ENCODE measurements around the gene NLE1.
"Not testable (repeated sequence)": the region's sequence is repeated elsewhere in the genome, so short reads cannot be mapped to it uniquely, and the experiment has no call there.

Gene NLE1

GRCh38 chr17:35161281-35161761 lies 19.2 kb upstream of the NLE1 start:
- Histone ChIP-seq H3K9ac (ENCODE audit: low read depth, low read length) (no peak overlapping the region), H3K4me3 (ENCODE audit: low read depth, low read length) (no peak overlapping the region), H3K9me3 (ENCODE audit: control insufficient read depth, insufficient read depth, low read length) (no peaks in the 10 kb centered on the region), H3K27me3 (ENCODE audit: control insufficient read depth, insufficient read depth, low read length) (no peaks in the 10 kb centered on the region), H3K27ac (ENCODE audit: low read depth, low read length) (no peak overlapping the region), H3K36me3 (ENCODE audit: control insufficient read depth, insufficient read depth, low read length) (no peaks in the 10 kb centered on the region), H3K4me1 (ENCODE audit: control insufficient read depth, insufficient read depth, low read length) (0 out of 2 replicates have a peak, but pooled peaks cover 3% of the 10 kb centered on the region)

GRCh38 chr17:35160354-35161201 lies 18.5 kb upstream of the NLE1 start:
- H3K27me3 ChIP-seq (ENCODE audit: control insufficient read depth, insufficient read depth, low read length) = no peaks in the 10 kb centered on the region
- 0 out of 2 replicates have a peak, but pooled peaks cover 3% of the 10 kb centered on the region for H3K4me1 ChIP-seq (ENCODE audit: control insufficient read depth, insufficient read depth, low read length)
- no peak overlapping the region for H3K27ac ChIP-seq (ENCODE audit: low read depth, low read length)
- no peak overlapping the region for H3K9ac ChIP-seq (ENCODE audit: low read depth, low read length)
- H3K4me3 ChIP-seq (ENCODE audit: low read depth, low read length) = no peak overlapping the region
- no peaks in the 10 kb centered on the region for H3K9me3 ChIP-seq (ENCODE audit: control insufficient read depth, insufficient read depth, low read length)
- no peaks in the 10 kb centered on the region for H3K36me3 ChIP-seq (ENCODE audit: control insufficient read depth, insufficient read depth, low read length)

DNA sequence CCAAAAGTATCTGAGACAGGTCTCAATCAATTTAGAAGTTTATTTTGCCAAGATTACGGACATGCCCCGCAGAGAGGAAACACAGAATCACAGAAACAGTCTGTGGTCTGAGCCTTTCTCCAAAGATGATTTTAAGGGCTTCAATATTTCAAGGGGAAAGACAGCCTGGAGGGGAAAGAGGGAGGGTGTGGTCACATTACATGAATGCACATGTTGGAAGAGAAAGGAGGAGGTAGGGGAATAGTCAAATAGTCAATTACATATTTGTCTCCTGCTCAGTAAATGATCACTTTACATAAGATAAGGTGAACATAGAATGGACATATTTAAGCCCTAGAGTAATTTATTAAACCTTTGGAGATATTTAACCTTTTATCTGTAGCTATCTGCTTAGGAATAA lies 17.8 kb upstream of the NLE1 start:
- Histone ChIP-seq H3K27me3 (ENCODE audit: control insufficient read depth, insufficient read depth, low read length) (no peaks in the 10 kb centered on the region), H3K4me3 (ENCODE audit: low read depth, low read length) (no peak overlapping the region), H3K27ac (ENCODE audit: low read depth, low read length) (no peak overlapping the region), H3K4me1 (ENCODE audit: control insufficient read depth, insufficient read depth, low read length) (0 out of 2 replicates have a peak, but pooled peaks cover 3% of the 10 kb centered on the region), H3K9me3 (ENCODE audit: control insufficient read depth, insufficient read depth, low read length) (no peaks in the 10 kb centered on the region), H3K36me3 (ENCODE audit: control insufficient read depth, insufficient read depth, low read length) (no peaks in the 10 kb centered on the region), H3K9ac (ENCODE audit: low read depth, low read length) (no peak overlapping the region)

GRCh38 chr17:35155246-35155645 lies 13.1 kb upstream of the NLE1 start:
- H3K4me3 ChIP-seq (ENCODE audit: low read depth, low read length) = no peak overlapping the region
- no peaks in the 10 kb centered on the region for H3K4me1 ChIP-seq (ENCODE audit: control insufficient read depth, insufficient read depth, low read length)
- no peak overlapping the region for H3K27ac ChIP-seq (ENCODE audit: low read depth, low read length)
- H3K9ac ChIP-seq (ENCODE audit: low read depth, low read length) = no peak overlapping the region
- no peaks in the 10 kb centered on the region for H3K9me3 ChIP-seq (ENCODE audit: control insufficient read depth, insufficient read depth, low read length)
- no peaks in the 10 kb centered on the region for H3K36me3 ChIP-seq (ENCODE audit: control insufficient read depth, insufficient read depth, low read length)
- no peaks in the 10 kb centered on the region for H3K27me3 ChIP-seq (ENCODE audit: control insufficient read depth, insufficient read depth, low read length)

DNA sequence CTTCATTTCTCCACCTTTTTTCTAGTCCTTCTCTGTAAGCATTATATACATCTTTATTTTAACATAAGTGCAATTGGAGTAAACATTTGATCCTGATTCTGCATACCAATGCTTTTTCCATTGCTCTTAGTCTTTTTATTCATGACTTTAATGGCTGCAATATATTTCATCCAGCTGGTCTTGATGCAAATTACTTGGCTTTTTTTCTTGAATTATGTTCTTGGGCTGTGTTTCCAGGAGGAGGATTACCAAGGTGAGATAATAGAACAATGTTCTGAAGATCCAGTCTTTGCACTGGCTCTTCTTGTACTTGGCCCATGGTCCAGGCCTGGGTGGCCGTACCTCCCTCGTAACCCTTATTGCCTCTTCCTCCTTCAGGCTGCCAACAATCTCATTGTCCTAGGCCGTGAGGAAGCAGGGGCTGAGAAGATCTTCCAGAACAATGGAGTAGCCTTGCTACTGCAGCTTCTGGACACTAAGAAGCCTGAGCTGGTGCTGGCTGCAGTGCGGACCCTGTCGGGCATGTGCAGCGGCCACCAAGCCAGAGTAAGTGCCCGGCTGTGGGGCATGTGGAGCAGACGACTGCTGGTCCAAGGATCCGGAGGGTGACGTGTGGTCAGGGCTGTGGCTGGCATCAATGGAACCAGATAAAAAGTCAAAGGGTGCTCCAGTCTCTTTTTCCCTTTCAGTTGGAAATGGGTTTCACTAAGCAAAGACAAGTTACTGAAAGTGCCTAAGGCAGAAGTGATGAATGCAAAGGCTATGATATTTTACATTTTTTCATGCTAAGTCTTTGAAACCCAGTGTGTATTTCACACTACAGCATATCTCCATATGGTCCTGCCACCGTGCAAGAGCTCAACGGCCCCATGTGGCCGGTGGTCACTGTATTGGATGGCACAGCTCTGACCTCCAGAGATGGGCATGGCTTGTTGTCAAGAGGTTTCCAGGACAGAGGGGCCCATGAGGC lies 12.4 kb upstream of the NLE1 start:
- H3K9ac ChIP-seq (ENCODE audit: low read depth, low read length) = no peak overlapping the region
- H3K36me3 ChIP-seq (ENCODE audit: control insufficient read depth, insufficient read depth, low read length) = no peaks in the 10 kb centered on the region
- no peaks in the 10 kb centered on the region for H3K4me1 ChIP-seq (ENCODE audit: control insufficient read depth, insufficient read depth, low read length)
- no peak overlapping the region for H3K27ac ChIP-seq (ENCODE audit: low read depth, low read length)
- H3K9me3 ChIP-seq (ENCODE audit: control insufficient read depth, insufficient read depth, low read length) = no peaks in the 10 kb centered on the region
- H3K27me3 ChIP-seq (ENCODE audit: control insufficient read depth, insufficient read depth, low read length) = no peaks in the 10 kb centered on the region
- no peak overlapping the region for H3K4me3 ChIP-seq (ENCODE audit: low read depth, low read length)

DNA sequence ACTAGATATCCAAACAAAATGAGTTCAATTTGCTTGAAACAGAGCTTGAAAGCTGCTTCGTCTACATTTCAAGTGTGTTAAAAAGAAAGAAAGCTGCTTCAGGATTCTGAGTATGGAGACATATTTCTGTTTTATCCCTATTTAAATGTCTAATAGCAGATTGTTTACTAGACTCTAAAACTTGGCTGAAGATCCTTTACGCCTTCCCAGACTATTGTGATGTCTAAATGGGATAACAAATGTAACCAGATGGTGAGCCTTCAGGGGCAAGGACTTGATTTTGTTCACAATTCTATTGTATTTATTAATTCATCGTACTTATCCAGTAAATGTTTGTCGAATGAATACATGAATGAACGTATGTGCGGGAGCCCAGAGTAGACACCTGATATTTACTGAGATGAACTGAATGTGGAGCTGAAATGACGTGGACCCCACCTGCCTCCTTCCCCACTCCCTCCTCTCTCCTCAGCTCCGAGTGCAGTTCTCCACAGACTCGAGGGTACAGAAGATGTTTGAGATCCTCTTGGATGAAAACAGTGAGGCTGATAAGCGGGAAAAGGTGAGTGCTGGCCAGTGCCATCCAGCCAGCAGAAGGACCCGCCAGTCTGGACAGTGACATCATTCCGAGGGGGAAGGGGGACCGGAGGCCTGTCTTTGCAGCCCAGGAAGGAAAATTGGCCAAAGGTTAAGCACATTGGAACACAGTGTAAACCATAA lies 10.5 kb upstream of the NLE1 start:
- Histone ChIP-seq H3K9ac (ENCODE audit: low read depth, low read length) (no peak overlapping the region), H3K36me3 (ENCODE audit: control insufficient read depth, insufficient read depth, low read length) (no peaks in the 10 kb centered on the region), H3K27ac (ENCODE audit: low read depth, low read length) (no peak overlapping the region), H3K27me3 (ENCODE audit: control insufficient read depth, insufficient read depth, low read length) (no peaks in the 10 kb centered on the region), H3K4me1 (ENCODE audit: control insufficient read depth, insufficient read depth, low read length) (no peaks in the 10 kb centered on the region), H3K4me3 (ENCODE audit: low read depth, low read length) (no peak overlapping the region), H3K9me3 (ENCODE audit: control insufficient read depth, insufficient read depth, low read length) (no peaks in the 10 kb centered on the region)

- H3K36me3 ChIP-seq (ENCODE audit: control insufficient read depth, insufficient read depth, low read length); H3K9me3 ChIP-seq (ENCODE audit: control insufficient read depth, insufficient read depth, low read length); H3K4me3 ChIP-seq (ENCODE audit: low read depth, low read length); H3K9ac ChIP-seq (ENCODE audit: low read depth, low read length); H3K4me1 ChIP-seq (ENCODE audit: control insufficient read depth, insufficient read depth, low read length); H3K27ac ChIP-seq (ENCODE audit: low read depth, low read length); H3K27me3 ChIP-seq (ENCODE audit: control insufficient read depth, insufficient read depth, low read length): not testable (repeated sequence)
These were observed 9.0 kb upstream of the NLE1 start for GRCh38 chr17:35151080-35151479.

DNA sequence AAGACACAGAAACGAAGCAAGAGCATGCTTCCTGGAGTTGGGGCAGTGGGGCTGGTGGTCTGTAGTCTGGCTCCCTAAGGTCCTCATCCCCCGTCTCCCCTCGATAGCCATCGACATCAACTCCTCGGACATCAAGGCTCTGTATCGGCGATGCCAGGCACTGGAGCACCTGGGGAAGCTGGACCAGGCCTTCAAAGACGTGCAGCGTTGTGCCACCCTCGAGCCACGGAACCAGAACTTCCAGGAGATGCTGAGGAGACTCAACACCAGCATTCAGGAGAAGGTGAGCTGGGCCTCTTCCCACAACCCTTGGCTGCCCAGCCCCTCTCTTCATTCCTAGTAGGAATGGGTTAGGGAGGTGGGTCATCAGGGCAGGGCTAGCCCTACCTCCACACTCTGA lies 7.8 kb upstream of the NLE1 start:
- Histone ChIP-seq H3K9me3 (ENCODE audit: control insufficient read depth, insufficient read depth, low read length) (no peaks in the 10 kb centered on the region), H3K4me3 (ENCODE audit: low read depth, low read length) (no peak overlapping the region), H3K36me3 (ENCODE audit: control insufficient read depth, insufficient read depth, low read length) (no peaks in the 10 kb centered on the region), H3K27me3 (ENCODE audit: control insufficient read depth, insufficient read depth, low read length) (no peaks in the 10 kb centered on the region), H3K27ac (ENCODE audit: low read depth, low read length) (no peak overlapping the region), H3K4me1 (ENCODE audit: control insufficient read depth, insufficient read depth, low read length) (no peaks in the 10 kb centered on the region), H3K9ac (ENCODE audit: low read depth, low read length) (no peak overlapping the region)

- Histone ChIP-seq H3K36me3 (ENCODE audit: control insufficient read depth, insufficient read depth, low read length) (no peaks in the 10 kb centered on the region), H3K9ac (ENCODE audit: low read depth, low read length) (no peak overlapping the region), H3K9me3 (ENCODE audit: control insufficient read depth, insufficient read depth, low read length) (no peaks in the 10 kb centered on the region), H3K4me3 (ENCODE audit: low read depth, low read length) (no peak overlapping the region), H3K4me1 (ENCODE audit: control insufficient read depth, insufficient read depth, low read length) (no peaks in the 10 kb centered on the region), H3K27ac (ENCODE audit: low read depth, low read length) (no peak overlapping the region), H3K27me3 (ENCODE audit: control insufficient read depth, insufficient read depth, low read length) (no peaks in the 10 kb centered on the region)
These were observed 6.0 kb upstream of the NLE1 start for GRCh38 chr17:35148144-35148543.

GRCh38 chr17:35147375-35147905 lies 5.3 kb upstream of the NLE1 start, which contains the start of gene UNC45B:
Gene UNC45B, plus strand, starts transcription at chr17:35147817. Its CDS starts 447 bp downstream, at chr17:35148264.
- no peaks in the 10 kb centered on the region for H3K4me1 ChIP-seq (ENCODE audit: control insufficient read depth, insufficient read depth, low read length)
- H3K4me3 ChIP-seq (ENCODE audit: low read depth, low read length) = no peak within 1 kb of the TSS
- no peaks in the 10 kb centered on the region for H3K9me3 ChIP-seq (ENCODE audit: control insufficient read depth, insufficient read depth, low read length)
- H3K36me3 ChIP-seq (ENCODE audit: control insufficient read depth, insufficient read depth, low read length) = no peaks in the 10 kb centered on the region
- H3K27ac ChIP-seq (ENCODE audit: low read depth, low read length) = no peak within 1 kb of the TSS
- no peaks in the 10 kb centered on the region for H3K27me3 ChIP-seq (ENCODE audit: control insufficient read depth, insufficient read depth, low read length)
- no peak within 1 kb of the TSS for H3K9ac ChIP-seq (ENCODE audit: low read depth, low read length)
